Colonic mucosa (tissue), 4 donors: ENCODE results near the gene DAPK3. TPM values are rescaled to one million over a fixed set of nuclear protein-coding genes. Genes with fewer than 3 reads are reported as not detected.
"Not testable (repeated sequence)": the region's sequence is repeated elsewhere in the genome, so short reads cannot be mapped to it uniquely, and the experiment has no call there.

Source experiments
- DNase-seq: peaks from one replicate; pipeline ENCODE4 v3.0.0-alpha.2; 2020
- H3K27ac ChIP-seq: fragments of 200-600 bp; one replicate; pipeline ENCODE4 v1.8.0; 2021
- H3K27me3 ChIP-seq: fragments of 200-600 bp; one replicate; pipeline ENCODE4 v1.8.0; 2021
- H3K36me3 ChIP-seq: fragments of 200-600 bp; one replicate; pipeline ENCODE4 v1.8.0; 2021
- H3K4me1 ChIP-seq: fragments of 200-600 bp; one replicate; pipeline ENCODE4 v1.8.0; 2021; ENCODE audit warnings: mild to moderate bottlenecking
- H3K4me3 ChIP-seq: fragments of 200-600 bp; one replicate; pipeline ENCODE4 v1.8.0; 2021
- H3K9ac ChIP-seq, 2 donors: one replicate each; pipeline ENCODE4 v1.7.0; 2013; ENCODE audit warnings: control low read depth in 2 of 2, low read depth in 2 of 2, low read length in 2 of 2
- H3K9me3 ChIP-seq: fragments of 200-600 bp; one replicate; pipeline ENCODE4 v1.8.0; 2021
- CTCF ChIP-seq: fragments of 200-600 bp; IDR thresholded peaks from one replicate; pipeline ENCODE4 v1.8.0; 2022; ENCODE audit warnings: antibody characterized with exemption, mild to moderate bottlenecking
- intact Hi-C: fragments of 100-400 bp; cut with DNase I; formaldehyde crosslinking; loops from one replicate; pipeline ENCODE4 v1.14.1; 2022
- total RNA-seq, 2 donors: library from RNA; stranded (reverse); fragmentation: NEBNext Ultra II Directional in 1 of 2; extraction: Animal tissue kit (Norgen Biotek cat#: 25700) in 1 of 2; gene quantifications; one replicate each; pipeline ENCODE4 v1.2.1, GENCODE V29; 2021
- donor health status: healthy.
- donor health status: DM: no; HTN: no; CAD: no.
- donor health status: DM: no; HTN: no; CAD: no.

Gene DAPK3
- total RNA-seq, 2 donors from 2014 or later, result 53.7 to 74.3 TPM

DNA sequence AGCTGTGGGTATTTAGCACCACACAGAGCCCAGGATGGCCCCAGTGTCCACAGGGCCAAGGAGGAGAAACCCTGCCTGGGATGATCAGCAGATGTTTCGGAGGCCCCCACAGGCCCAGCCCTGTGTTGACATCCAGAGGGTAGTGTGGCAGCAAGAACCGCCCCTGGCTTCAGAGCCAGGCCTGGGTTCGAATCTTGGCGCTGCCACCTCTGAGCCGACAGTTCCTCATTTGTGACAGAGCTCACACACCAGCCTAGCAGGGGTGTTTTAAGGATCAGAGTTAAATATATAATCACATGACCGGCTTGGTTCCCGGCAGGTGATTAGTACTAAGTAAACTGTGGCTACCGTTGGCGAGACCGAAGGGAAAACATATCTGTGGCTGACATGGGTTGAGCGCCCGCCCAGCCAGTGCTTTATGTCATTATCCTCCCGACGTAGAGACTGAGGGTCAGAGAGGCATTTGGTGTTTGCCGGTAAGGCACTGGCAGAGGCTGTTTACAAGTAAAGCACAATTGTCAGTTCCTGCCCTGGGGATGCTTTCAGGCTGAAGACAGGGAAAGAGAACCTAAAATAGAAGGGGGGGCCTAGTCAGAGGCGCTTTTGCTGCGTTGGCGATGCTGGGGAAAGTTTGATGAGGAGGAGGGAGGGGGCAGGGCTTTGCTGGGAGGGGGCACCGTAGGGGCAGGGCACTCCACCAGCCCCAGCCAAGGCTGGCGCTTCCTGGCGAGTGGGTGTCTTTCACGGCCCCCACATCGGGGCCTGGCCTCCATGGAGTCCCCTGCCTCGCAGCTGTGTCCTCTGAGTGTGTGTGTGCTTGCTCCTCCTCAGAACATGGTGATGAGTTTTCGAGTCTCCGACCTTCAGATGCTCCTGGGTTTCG lies 41.4 kb upstream of the DAPK3 start:
- no peak overlapping the region for H3K27ac ChIP-seq
- peaks cover 22% of the 10 kb centered on the region for H3K4me1 ChIP-seq
- no peaks in the 10 kb centered on the region for H3K9me3 ChIP-seq
- intact Hi-C loops, result no loop called here
- peaks cover 8% of the 10 kb centered on the region for H3K36me3 ChIP-seq
- H3K4me3 ChIP-seq, result no peak overlapping the region
- no peak overlapping the region for H3K9ac ChIP-seq
- peak; percentile 44 for DNase-seq
- TF ChIP-seq CTCF, result no peak
- no peaks in the 10 kb centered on the region for H3K27me3 ChIP-seq

DNA sequence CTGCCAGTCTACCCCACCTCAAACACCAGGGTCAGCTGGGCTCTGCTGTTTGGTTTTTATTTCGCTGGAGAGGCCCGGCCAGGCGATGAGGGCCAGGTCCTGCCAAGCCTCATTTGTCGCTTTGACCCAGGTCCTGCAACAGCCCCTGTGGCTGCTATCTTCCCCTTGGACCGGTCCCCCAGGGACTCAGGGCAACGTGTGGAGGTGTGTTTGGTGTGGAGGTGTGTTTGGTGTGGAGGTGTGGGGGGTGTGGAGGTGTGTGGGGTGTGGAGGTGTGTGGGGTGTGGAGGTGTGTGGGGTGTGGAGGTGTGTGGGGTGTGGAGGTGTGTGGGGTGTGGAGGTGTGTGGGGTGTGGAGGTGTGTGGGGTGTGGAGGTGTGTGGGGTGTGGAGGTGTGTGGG lies 40.5 kb upstream of the DAPK3 start:
- H3K4me1 ChIP-seq, result peaks cover 22% of the 10 kb centered on the region
- H3K36me3 ChIP-seq, H3K4me3 ChIP-seq, H3K9me3 ChIP-seq, DNase-seq, H3K27ac ChIP-seq, intact Hi-C loops, H3K9ac ChIP-seq, H3K27me3 ChIP-seq: not testable (repeated sequence)

DNA sequence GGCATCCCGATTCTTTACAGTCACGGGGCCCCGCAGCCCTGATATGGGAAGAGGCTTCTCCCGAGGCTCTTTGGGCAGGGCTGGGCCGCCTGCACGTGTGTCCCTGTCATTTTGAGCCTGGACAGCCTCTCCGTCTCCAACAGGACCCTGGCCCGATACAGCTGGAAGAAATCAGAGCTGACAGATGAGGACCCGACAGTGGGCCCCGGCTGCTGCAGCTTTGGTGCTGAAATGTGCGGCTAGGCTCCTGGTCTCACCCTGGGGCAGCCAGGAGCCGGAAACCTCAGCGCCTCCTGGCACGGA lies 39.9 kb upstream of the DAPK3 start:
- no peak overlapping the region for H3K9ac ChIP-seq
- no peak for TF ChIP-seq CTCF
- H3K27me3 ChIP-seq, result no peaks in the 10 kb centered on the region
- no peaks in the 10 kb centered on the region for H3K9me3 ChIP-seq
- H3K36me3 ChIP-seq, result peaks cover 8% of the 10 kb centered on the region
- H3K4me3 ChIP-seq, result no peak overlapping the region
- H3K27ac ChIP-seq, result no peak overlapping the region
- H3K4me1 ChIP-seq, result peaks cover 22% of the 10 kb centered on the region
- intact Hi-C loops, result no loop called here
- no peak for DNase-seq

DNA sequence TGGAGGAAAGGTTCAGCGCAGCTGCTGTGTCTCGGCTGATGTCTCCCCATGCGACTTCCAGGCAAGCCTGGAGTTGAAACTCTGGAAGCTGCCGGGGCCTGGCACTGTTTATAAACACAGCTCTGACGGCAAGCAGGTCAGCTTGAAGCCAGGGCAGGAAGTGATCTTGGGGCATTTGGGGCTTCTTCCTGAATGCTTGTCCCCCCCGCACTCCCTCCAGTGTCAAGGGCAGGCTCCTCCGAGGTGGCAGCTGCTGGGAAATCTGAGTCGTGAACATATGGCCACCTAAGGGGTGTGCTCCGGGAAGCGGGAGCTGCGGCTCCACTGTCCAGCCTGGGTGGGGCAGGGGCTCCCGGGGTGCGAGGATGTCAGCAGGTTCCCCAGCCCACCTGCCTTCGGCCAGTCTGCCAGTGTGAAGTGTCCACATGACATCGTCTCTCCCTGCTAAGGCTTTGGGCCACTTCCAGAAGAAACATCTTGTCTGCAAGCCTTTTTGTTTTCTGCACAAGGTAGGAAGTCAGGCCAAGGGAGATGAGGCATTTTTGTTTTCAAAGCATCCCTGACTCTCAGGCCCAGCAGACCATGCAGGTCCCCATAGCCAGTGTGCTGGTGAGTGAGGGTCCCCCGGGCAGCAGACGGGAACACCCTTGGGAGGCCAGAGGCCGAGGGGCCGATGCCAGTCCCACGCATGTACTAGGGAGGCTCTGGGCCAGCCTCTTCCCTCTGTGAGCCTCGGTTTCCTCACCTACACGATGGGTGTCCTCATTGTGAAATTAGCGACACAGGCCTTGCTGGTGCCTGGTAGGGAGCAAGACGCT lies 39.3 kb upstream of the DAPK3 start:
- Histone ChIP-seq H3K4me1 (peaks cover 22% of the 10 kb centered on the region), H3K9me3 (no peaks in the 10 kb centered on the region), H3K9ac (peak overlapping the region in 1 of 2 donors; percentile 50), H3K36me3 (peaks cover 8% of the 10 kb centered on the region), H3K27ac (no peak overlapping the region), H3K27me3 (no peaks in the 10 kb centered on the region), H3K4me3 (no peak overlapping the region)
- no peak for TF ChIP-seq CTCF
- DNase-seq, result no peak
- intact Hi-C loops, result loop anchor here (5.0 kb wide), 1 partner anchor 32 kb away; no protein-coding TSS in a partner anchor

GRCh38 chr19:4007836-4008539 lies 37.1 kb upstream of the DAPK3 start:
- intact Hi-C loops, result loop anchor here (5.0 kb wide), 1 partner anchor 34 kb away; no protein-coding TSS in a partner anchor
- Histone ChIP-seq H3K9me3 (no peaks in the 10 kb centered on the region), H3K27me3 (no peaks in the 10 kb centered on the region), H3K4me1 (peaks cover 18% of the 10 kb centered on the region), H3K27ac (peak overlapping the region; percentile 79), H3K4me3 (peak overlapping the region; percentile 97), H3K9ac (peak overlapping the region; percentile 85 to 89), H3K36me3 (peaks cover under 1% of the 10 kb centered on the region)
- DNase-seq, result peak; percentile 56
- no peak for TF ChIP-seq CTCF
